Skeletal muscle satellite cell (primary cell): ENCODE measurements around the gene GRN.

Source experiments
- H3K27me3 ChIP-seq: 2 replicates; pipeline ENCODE4 v1.7.0; 2013; ENCODE audit warnings: low read length; ENCODE audit not compliant: control insufficient read depth, insufficient read depth
- H3K36me3 ChIP-seq: 2 replicates; pipeline ENCODE4 v1.7.0; 2013; ENCODE audit warnings: mild to moderate bottlenecking, control low read depth, low read length; ENCODE audit not compliant: insufficient read depth
- H3K4me1 ChIP-seq: 2 replicates; pipeline ENCODE4 v1.7.0; 2013; ENCODE audit warnings: low read length; ENCODE audit not compliant: control insufficient read depth, insufficient read depth
- H3K4me2 ChIP-seq: 2 replicates; pipeline ENCODE4 v1.7.0; 2013; ENCODE audit warnings: mild to moderate bottlenecking, low read length
- H3K4me3 ChIP-seq: 2 replicates; pipeline ENCODE4 v1.7.0; 2013; ENCODE audit warnings: low read length
- H3K9ac ChIP-seq: 2 replicates; pipeline ENCODE4 v1.7.0; 2013; ENCODE audit warnings: mild to moderate bottlenecking, low read depth, low read length, moderate library complexity
- H3K9me3 ChIP-seq: replicated peaks from 2 replicates; pipeline ENCODE4 v1.7.0; 2013; ENCODE audit warnings: mild to moderate bottlenecking, control low read depth, low read length

The GRN gene

GRCh38 chr17:44381810-44382305, 36.8 kb downstream of the GRN start:
- Histone ChIP-seq H3K9me3 (no peaks in the 10 kb centered on the region), H3K36me3 (no peaks in the 10 kb centered on the region), H3K9ac (no peak overlapping the region), H3K27me3 (peaks cover 69% of the 10 kb centered on the region), H3K4me1 (peaks cover 15% of the 10 kb centered on the region), H3K4me3 (no peak overlapping the region), H3K4me2 (no peak overlapping the region)

GRCh38 chr17:44382917-44383316, 37.8 kb downstream of the GRN start:
- Histone ChIP-seq H3K4me3 (no peak overlapping the region), H3K36me3 (no peaks in the 10 kb centered on the region), H3K9me3 (no peaks in the 10 kb centered on the region), H3K9ac (no peak overlapping the region), H3K4me1 (peaks cover 15% of the 10 kb centered on the region), H3K4me2 (no peak overlapping the region), H3K27me3 (peaks cover 69% of the 10 kb centered on the region)

DNA sequence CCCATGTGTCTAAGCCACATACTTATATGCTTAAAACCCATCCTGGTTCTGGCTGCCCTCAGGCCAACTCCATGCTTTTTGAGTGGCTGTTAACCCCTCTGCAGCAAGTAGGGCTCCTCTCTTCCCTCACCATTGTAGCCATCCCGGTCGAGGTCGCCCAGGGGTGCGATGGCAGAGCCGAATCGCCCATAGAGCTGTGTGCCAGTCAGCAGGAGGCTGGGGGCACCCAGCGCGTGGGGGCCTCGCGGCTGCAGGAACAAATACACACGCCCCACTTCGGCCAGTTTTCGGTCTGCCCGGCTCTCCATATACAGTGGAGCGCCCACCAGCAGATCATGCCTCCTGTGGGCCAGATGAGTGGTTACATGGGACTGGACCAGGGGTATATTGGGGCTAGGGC, 38.3 kb downstream of the GRN start:
- no peaks in the 10 kb centered on the region for H3K9me3 ChIP-seq
- no peaks in the 10 kb centered on the region for H3K36me3 ChIP-seq
- no peak overlapping the region for H3K4me2 ChIP-seq
- H3K4me1 ChIP-seq: peaks cover 15% of the 10 kb centered on the region
- no peak overlapping the region for H3K9ac ChIP-seq
- H3K27me3 ChIP-seq: peaks cover 66% of the 10 kb centered on the region
- H3K4me3 ChIP-seq: no peak overlapping the region

GRCh38 chr17:44383861-44384260, 38.8 kb downstream of the GRN start:
- no peak overlapping the region for H3K9ac ChIP-seq
- peaks cover 15% of the 10 kb centered on the region for H3K4me1 ChIP-seq
- peaks cover 64% of the 10 kb centered on the region for H3K27me3 ChIP-seq
- no peak overlapping the region for H3K4me3 ChIP-seq
- H3K36me3 ChIP-seq: no peaks in the 10 kb centered on the region
- H3K4me2 ChIP-seq: no peak overlapping the region
- H3K9me3 ChIP-seq: no peaks in the 10 kb centered on the region

DNA sequence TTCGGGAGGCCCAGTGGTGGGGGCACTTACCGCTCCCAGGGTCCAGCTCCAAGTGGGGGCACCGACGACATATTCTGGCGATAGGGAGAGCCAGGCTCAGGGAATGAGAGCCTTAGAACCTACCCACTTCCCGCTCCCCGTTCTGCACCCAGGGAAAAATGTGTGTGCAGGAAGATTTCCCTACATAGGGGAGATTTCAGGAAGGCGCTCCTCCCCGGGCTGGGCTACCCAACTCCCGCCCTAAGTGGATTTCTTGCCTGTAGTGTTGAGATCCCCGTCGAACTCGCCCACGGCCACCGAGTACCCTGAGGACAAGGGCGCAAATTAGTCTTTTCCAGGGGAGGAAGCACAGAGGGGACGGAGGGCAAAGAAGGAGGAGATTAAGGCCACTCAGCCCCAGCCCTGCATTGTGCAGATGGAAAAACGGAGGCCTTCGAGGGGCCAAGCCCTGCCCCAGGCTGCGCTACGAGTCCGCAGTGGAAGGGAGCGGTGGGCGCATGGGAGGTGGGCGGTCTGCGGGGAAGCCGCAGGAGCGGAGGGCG, 39.2 kb downstream of the GRN start:
- H3K4me2 ChIP-seq: peak overlapping the region; percentile 97
- no peak overlapping the region for H3K9ac ChIP-seq
- no peaks in the 10 kb centered on the region for H3K36me3 ChIP-seq
- peaks cover 15% of the 10 kb centered on the region for H3K4me1 ChIP-seq
- no peak overlapping the region for H3K4me3 ChIP-seq
- H3K9me3 ChIP-seq: no peaks in the 10 kb centered on the region
- H3K27me3 ChIP-seq: peaks cover 64% of the 10 kb centered on the region

- H3K9me3 ChIP-seq: no peaks in the 10 kb centered on the region
- H3K27me3 ChIP-seq: peaks cover 60% of the 10 kb centered on the region
- peaks cover 15% of the 10 kb centered on the region for H3K4me1 ChIP-seq
- H3K4me3 ChIP-seq: peak overlapping the region; percentile 72
- no peaks in the 10 kb centered on the region for H3K36me3 ChIP-seq
- H3K4me2 ChIP-seq: peak overlapping the region; percentile 97
- peak overlapping the region; percentile 58 for H3K9ac ChIP-seq
Measured at GRCh38 chr17:44384823-44385286, 39.8 kb downstream of the GRN start.

DNA sequence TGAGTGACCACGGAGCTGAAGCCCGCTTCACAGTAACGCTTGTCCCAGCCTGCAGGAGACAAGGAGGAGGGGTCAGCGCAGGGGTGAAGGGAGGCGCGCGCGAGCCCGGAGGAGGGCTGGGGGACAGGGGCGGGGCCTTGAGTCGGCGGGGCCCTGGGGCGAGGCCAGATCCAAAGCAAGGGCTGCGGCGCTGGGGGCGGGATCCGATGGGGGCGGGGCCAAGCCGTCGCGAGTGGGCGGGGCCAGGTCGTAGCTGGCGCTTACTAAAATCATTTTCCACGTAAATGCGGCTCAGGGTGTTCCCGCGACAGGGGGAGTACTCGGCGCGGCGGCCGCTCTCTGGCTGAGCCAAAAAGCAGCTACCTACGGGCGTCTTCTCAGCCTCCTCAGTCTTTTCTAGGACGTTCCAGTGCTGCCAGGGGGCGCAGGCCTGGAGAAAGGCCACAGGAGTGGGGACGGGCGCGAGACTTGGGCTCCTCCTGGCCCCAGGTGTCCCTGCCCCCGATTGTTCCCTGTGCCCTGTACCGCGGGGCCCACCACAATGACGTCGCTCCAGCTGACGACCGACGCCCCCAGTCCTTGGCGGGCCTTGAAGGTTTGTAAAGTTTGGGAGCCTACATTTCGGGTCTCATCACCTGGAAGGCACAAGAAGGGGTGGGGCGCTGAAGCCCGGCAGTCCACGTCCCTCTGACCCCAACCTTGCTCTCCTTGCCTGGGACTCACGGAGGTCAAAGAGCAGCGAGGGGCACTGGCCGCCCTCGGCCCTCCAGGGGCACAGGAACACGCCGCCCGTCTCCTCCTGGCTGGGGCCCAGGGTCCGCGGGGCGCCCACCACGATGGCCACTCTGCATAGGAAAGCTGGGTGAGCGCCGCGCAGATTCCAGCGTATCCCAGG, 40.4 kb downstream of the GRN start:
- no peaks in the 10 kb centered on the region for H3K36me3 ChIP-seq
- H3K4me1 ChIP-seq: peaks cover 15% of the 10 kb centered on the region
- H3K4me2 ChIP-seq: peak overlapping the region; percentile 97
- H3K9ac ChIP-seq: peak overlapping the region; percentile 67
- no peaks in the 10 kb centered on the region for H3K9me3 ChIP-seq
- H3K4me3 ChIP-seq: peak overlapping the region; percentile 72
- peaks cover 55% of the 10 kb centered on the region for H3K27me3 ChIP-seq

GRCh38 chr17:44386182-44386525, 41.1 kb downstream of the GRN start:
- Histone ChIP-seq H3K4me3 (peak overlapping the region; percentile 72), H3K9ac (no peak overlapping the region), H3K4me2 (peak overlapping the region; percentile 97), H3K9me3 (no peaks in the 10 kb centered on the region), H3K36me3 (no peaks in the 10 kb centered on the region), H3K4me1 (peaks cover 15% of the 10 kb centered on the region), H3K27me3 (peaks cover 49% of the 10 kb centered on the region)

GRCh38 chr17:44387804-44388203, 42.7 kb downstream of the GRN start:
- Histone ChIP-seq H3K27me3 (peaks cover 37% of the 10 kb centered on the region), H3K4me3 (no peak overlapping the region), H3K4me1 (peaks cover 15% of the 10 kb centered on the region), H3K9me3 (no peaks in the 10 kb centered on the region), H3K36me3 (no peaks in the 10 kb centered on the region), H3K9ac (no peak overlapping the region), H3K4me2 (no peak overlapping the region)

- Histone ChIP-seq H3K36me3 (no peaks in the 10 kb centered on the region), H3K4me2 (no peak within 1 kb of the TSS), H3K4me3 (no peak within 1 kb of the TSS), H3K9me3 (no peaks in the 10 kb centered on the region), H3K9ac (no peak within 1 kb of the TSS), H3K27me3 (peaks cover 23% of the 10 kb centered on the region), H3K4me1 (peaks cover 15% of the 10 kb centered on the region)
Measured at GRCh38 chr17:44389281-44389680, 44.2 kb downstream of the GRN start, which contains the start of gene ITGA2B. ITGA2B (minus strand) TSS chr17:44389649; CDS start chr17:44389473, 176 bp downstream.

DNA sequence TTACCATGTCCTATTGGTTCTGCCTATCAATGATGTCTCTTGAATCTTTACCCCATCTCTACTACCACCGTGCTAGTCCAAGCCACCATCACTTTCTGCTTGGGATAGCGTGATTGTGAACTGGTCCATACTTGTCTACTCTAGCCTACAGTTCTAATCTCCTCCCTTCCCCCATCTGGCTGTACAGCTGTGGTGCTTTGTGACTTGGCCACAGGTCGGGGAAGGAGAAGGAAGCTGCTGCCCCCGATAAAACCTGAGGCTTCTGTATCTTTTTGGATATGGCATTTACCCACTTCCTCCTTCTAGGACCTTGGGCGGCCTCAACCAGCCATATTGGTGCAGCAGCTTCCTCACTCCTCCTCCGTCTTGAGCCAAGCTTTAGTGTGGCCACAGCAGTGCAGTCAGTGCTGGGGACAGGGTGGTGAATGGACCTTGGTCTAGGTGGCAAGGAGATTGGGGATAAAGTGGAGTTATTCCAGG, 44.7 kb downstream of the GRN start:
- Histone ChIP-seq H3K4me2 (no peak overlapping the region), H3K9me3 (no peaks in the 10 kb centered on the region), H3K36me3 (no peaks in the 10 kb centered on the region), H3K4me1 (peaks cover 13% of the 10 kb centered on the region), H3K27me3 (peaks cover 18% of the 10 kb centered on the region), H3K9ac (no peak overlapping the region), H3K4me3 (no peak overlapping the region)
